HG03378 (cell line): ENCODE data around the gene ZMYND8.
"Not testable (repeated sequence)": the region's sequence is repeated elsewhere in the genome, so short reads cannot be mapped to it uniquely, and the experiment has no call there.

Source experiments
- ATAC-seq: cut with Tn5 transposase; IDR thresholded peaks from one replicate; pipeline ENCODE4 v1.9.1; 2021; ENCODE audit warnings: mild to moderate bottlenecking, moderate library complexity; ENCODE audit not compliant: unreplicated experiment

The ZMYND8 gene

GRCh38 chr20:47314647-47315338 lies 41.7 kb downstream of the ZMYND8 start:
- no peak for ATAC-seq

DNA sequence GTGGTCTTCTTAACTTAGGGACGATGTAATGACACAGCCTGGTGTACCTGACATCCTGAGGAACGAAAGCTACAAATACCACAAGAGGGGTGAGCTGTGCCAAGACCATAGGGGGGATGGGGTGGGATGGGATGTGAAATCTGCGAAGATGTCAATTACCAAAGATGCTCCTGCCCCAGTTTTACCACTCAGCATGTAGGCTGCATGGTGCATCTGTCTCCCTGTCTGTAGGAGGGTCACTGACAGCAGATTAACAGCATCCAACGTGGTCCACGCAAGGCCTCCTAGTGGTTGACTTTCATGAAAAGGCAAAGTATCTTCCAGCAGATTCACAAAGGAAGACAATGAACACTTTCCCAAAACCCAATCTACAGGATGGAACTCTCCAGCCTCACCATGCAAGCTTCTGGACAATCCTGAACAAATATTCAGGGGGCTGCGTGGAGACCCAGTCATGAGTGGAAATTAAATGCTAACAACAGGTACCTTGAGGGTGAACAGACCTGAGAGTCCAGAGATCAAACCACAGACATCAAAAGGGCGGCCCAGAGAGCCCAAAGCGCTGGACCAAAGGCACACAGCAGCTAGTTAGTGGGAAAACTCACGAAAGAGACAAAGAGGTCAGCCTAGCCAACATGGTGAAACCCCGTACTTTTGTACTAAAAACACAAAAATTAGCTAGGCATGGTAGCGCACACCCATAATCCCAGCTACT lies 44.4 kb downstream of the ZMYND8 start:
- no peak for ATAC-seq

DNA sequence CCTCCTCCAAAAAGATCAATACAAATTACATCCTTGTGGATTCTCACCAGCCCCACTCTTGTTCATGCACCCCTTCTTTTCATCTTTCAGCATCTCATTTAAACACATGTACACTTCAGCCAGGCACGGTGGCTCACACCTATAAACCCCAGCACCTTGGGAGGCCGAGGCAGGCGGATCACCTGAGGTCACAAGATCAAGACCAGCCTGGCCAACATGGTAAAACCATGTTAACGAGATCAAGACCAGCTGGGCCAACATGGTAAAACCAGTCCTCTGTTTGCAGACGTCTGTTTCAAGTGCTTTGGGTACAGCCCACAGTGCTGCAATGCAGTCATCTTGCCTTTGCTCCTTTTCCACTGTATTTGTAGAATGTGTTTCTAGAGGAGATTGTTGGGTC lies 45.3 kb downstream of the ZMYND8 start:
- no peak for ATAC-seq

- ATAC-seq: no peak
These were observed 45.8 kb downstream of the ZMYND8 start for GRCh38 chr20:47310729-47311128.

- no peak for ATAC-seq
These were observed 46.6 kb downstream of the ZMYND8 start for GRCh38 chr20:47309806-47310426.

- ATAC-seq: no peak
These were observed 47.1 kb downstream of the ZMYND8 start for GRCh38 chr20:47309394-47309793.

GRCh38 chr20:47307569-47307968 lies 48.9 kb downstream of the ZMYND8 start:
- ATAC-seq: not testable (repeated sequence)

- no peak for ATAC-seq
These were observed 49.6 kb downstream of the ZMYND8 start for GRCh38 chr20:47306755-47307370.

DNA sequence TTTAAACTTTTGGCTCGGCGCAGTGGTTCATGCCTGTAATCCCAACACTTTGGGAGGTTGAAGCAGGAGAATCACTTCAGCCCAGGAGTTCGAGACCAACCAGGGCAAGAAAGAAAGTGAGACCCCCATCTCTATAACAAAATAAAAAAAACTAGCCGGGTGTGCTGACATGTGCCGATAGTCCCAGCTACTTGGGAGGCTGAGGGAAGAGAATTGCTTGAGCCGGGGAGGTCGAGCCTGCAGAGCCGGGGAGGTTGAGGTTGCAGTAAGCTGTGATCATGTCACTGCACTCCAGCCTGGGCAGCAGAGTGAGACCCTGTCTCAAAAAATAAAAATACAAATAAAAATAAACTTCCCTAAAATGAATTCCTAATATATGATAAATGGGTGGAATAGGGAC lies 50.4 kb downstream of the ZMYND8 start:
- no peak for ATAC-seq

- no peak for ATAC-seq
These were observed 50.8 kb downstream of the ZMYND8 start for GRCh38 chr20:47305667-47306066.

DNA sequence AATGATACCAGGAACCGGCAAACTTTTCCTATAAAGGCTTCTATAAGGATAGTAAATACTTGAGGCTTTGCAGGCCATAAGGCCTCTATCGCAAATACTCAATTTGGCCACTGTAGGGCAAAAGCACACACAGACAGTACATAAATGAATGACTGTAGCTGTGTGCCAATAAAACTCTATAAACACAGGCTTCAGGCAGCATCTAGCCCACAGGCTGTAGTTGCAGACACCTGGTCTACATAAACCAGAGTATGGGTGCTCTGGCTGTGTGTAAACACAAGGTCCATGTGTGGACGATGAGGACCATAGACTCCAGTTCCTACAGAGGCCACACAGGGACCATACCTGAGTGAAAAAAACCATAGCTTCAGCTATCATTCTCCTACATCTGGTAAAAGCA lies 52.2 kb downstream of the ZMYND8 start:
- no peak for ATAC-seq

DNA sequence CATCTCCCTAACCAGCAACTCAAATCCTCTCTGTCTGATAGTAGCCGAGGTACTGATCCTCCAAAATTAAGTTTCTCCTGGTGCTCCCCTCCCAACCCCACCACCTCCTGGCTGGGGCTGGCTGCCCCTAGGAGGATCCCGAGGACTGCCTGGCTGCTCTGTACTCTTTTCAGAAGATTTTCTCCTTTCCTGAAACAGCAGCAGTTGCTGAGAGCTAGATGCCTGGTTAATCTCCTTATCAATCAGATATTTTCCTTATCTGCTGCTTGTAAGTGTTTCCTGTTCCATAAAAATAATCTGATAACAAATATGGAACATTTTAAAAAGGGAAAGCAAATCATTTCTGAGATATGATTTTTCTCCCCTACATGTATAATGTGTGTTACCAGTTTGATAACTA lies 52.8 kb downstream of the ZMYND8 start:
- ATAC-seq: no peak

DNA sequence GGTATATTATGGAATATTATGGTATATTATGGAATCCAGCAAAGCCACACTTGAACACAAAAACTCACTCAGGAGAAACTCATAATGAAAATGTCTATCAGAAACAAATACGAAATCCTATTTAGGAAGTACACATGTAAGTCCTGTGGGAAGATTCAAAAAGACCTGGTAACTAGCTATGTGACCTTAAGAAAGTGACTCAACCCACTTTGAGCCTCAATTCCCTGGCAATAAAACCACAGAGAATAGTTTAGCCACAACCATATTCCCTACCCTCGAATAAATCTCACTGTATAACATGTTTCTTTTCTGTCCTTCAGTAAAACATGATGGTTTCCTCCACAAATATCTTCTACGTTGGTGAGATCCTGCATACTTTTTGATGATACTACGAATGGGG lies 56.4 kb downstream of the ZMYND8 start:
- no peak for ATAC-seq

GRCh38 chr20:47298624-47299023 lies 57.9 kb downstream of the ZMYND8 start:
- no peak for ATAC-seq

- no peak for ATAC-seq
These were observed 58.8 kb downstream of the ZMYND8 start for GRCh38 chr20:47297746-47298145.

DNA sequence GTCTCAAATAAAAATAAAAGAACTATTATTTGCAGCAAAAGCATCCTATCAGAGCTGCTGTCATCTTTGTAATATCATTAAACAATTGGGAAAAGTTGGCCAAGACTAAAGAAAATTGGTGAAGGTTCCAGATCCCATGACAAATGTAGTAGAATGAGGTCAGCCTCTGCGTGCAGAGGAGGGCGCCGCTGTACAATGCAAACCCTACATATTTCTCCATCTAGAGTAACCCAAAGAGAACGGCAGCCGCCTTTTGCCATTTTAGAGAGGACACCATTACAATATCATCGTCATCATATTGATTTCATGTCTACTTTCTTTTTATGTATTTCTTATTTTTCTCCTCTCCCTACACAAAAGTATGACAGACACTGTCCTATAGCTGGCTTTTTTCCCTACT lies 59.5 kb downstream of the ZMYND8 start:
- ATAC-seq: no peak

- ATAC-seq: no peak
These were observed 60.5 kb downstream of the ZMYND8 start for GRCh38 chr20:47295921-47296426.

DNA sequence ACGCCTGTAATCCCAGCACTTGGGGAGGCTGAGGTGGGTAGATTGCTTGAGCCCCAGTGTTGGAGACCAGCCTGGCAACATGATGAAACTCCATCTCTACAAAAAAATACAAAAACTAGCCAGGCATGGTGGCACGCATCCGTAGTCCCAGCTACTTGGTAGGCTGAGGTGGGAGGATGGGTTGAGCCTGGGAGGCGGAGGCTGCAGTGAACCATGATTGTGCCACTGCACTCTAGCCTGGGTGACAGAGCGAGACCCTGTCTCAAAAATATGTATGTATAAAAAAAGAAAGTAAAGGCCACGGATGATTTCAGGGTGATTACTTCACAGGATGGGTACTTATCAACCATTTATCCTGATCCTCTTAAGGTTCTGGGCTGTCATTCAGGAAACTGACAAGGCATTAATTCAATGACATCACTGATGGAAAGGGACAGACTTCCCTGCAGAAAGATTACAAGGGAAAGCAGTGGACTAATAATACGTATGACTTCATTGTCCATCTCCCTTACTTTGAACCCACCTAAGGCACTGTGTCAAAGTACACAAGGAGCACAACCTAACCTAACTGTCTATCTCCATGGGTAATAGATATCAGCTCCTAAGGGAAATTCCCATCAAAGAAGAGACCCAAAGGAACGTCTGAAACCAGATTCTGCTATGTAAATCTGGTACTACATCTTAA lies 61.2 kb downstream of the ZMYND8 start:
- ATAC-seq: no peak

DNA sequence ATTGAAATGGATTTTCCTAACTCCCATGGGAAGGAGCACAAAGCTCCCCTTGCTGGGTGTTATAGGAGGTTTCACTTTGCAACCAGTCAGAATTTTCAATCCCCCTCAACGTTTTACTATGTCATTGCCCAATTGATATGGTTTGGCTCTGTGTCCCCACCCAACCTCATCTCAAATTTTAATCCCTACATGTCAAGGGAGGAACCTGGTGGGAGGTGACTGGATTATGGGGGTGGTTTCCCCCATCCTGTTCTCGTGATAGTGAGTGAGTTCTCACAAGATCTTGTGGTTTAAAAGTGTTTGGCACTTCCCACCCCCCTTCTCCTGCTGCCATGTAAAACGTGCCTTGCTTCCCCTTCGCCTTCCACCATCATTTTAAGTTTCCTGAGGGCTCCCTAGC lies 62.9 kb downstream of the ZMYND8 start:
- ATAC-seq: no peak

GRCh38 chr20:47292581-47292980 lies 63.9 kb downstream of the ZMYND8 start:
- no peak for ATAC-seq
